ENCODE measurements around the gene HPCA.

GRCh38 chr1:32868085-32868484, 18.2 kb upstream of the HPCA start:
- TF ChIP-seq, protein P1, sequence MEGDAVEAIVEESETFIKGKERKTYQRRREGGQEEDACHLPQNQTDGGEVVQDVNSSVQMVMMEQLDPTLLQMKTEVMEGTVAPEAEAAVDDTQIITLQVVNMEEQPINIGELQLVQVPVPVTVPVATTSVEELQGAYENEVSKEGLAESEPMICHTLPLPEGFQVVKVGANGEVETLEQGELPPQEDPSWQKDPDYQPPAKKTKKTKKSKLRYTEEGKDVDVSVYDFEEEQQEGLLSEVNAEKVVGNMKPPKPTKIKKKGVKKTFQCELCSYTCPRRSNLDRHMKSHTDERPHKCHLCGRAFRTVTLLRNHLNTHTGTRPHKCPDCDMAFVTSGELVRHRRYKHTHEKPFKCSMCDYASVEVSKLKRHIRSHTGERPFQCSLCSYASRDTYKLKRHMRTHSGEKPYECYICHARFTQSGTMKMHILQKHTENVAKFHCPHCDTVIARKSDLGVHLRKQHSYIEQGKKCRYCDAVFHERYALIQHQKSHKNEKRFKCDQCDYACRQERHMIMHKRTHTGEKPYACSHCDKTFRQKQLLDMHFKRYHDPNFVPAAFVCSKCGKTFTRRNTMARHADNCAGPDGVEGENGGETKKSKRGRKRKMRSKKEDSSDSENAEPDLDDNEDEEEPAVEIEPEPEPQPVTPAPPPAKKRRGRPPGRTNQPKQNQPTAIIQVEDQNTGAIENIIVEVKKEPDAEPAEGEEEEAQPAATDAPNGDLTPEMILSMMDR (CRISPR knock-in tag; IDR thresholded peaks at IDR 0.05) = no peak
- TF ChIP-seq ZFP36 (IDR thresholded peaks at IDR 0.05; ENCODE audit: borderline replicate concordance, low read depth, low read length, partially characterized antibody) (no peak), POLR2AphosphoS5 (IDR thresholded peaks at IDR 0.05; ENCODE audit: low read depth, low read length) (no peak), SMARCE1 (IDR thresholded peaks at IDR 0.05; ENCODE audit: borderline replicate concordance) (no peak), PHF21A (CRISPR knock-in tag; IDR thresholded peaks at IDR 0.05) (no peak), ZNF746 (CRISPR knock-in tag; IDR thresholded peaks at IDR 0.05) (no peak), SIX4 (CRISPR knock-in tag; IDR thresholded peaks at IDR 0.05) (no peak), USF2 (IDR thresholded peaks at IDR 0.05; ENCODE audit: low read depth, low read length) (no peak), USF2 (CRISPR knock-in tag; IDR thresholded peaks at IDR 0.05; ENCODE audit: borderline replicate concordance) (no peak), RXRB (CRISPR knock-in tag; IDR thresholded peaks at IDR 0.05; ENCODE audit: borderline replicate concordance) (no peak)
